KOPT-K1 (cell line): ENCODE data around the gene C20orf204.

Source experiments
- H3K27ac ChIP-seq: fragments of 200-600 bp; sonication (generic); 2 replicates; pipeline ENCODE4 v1.5.1; 2016; ENCODE audit warnings: antibody characterized with exemption, mild to moderate bottlenecking, low read depth, low read length; ENCODE audit not compliant: poor library complexity, severe bottlenecking
- H3K36me3 ChIP-seq: fragments of 200-600 bp; sonication (generic); 2 replicates; pipeline ENCODE4 v1.5.1; 2017; ENCODE audit warnings: antibody characterized with exemption, mild to moderate bottlenecking, low read length, moderate library complexity; ENCODE audit not compliant: insufficient read depth
- H3K9me3 ChIP-seq: fragments of 200-600 bp; sonication (generic); 2 replicates; pipeline ENCODE4 v1.5.1; 2017; ENCODE audit warnings: antibody characterized with exemption, low read length, mild to moderate bottlenecking; ENCODE audit not compliant: insufficient read depth, poor library complexity, severe bottlenecking

Gene C20orf204

DNA sequence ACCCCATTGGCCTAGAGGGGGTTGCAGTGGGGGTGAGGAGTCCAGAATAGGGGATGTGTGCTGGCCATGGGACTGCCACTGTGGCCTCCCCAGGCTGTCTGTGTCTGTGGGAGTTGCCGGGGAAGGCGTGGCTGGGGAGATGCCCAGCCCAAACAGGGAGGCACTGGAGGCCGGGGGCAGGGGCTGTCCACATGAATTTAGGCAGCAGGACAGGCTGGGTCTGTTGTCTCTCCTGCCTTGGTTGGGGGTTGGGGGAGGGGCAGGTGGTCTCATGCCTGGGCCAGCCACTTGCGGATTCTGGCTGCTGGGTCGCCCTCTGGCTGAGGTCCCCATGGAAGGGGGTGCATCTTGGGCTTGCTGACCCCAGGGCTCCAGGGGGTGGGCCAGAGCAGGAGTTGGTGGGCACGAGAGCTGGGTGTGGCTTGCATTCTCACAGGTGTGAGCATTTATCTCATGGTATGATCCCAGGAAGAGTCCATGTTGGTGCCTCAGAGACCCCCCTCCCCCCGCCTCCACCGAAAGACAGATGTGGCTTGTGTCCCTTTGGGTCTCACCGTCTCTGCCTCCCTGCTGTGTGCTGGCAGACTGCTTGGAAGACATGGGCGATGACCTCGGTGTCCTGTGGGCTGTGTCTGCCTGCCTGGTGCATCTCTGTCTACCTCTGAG lies 9.5 kb downstream of the C20orf204 start:
- H3K36me3 ChIP-seq, result no peaks in the 10 kb centered on the region
- no peak overlapping the region for H3K27ac ChIP-seq
- no peaks in the 10 kb centered on the region for H3K9me3 ChIP-seq

DNA sequence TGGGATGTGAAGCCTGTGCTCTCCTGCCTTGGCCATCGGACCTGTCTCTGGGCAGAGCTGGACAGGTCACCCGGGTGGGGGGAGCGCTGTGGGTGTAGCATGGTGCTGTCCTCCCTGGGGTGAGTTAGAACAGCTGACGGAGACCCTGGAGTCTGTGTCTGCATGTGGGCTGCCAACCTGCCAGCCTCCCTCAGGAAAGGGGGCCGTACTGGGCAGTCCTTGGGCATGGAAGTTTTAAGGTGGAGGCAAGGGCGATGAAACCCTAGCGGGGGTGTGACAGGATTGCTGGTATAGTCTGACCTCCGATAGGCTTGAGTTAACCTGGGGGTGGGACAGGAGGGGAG lies 11.0 kb downstream of the C20orf204 start:
- no peak overlapping the region for H3K27ac ChIP-seq
- no peaks in the 10 kb centered on the region for H3K36me3 ChIP-seq
- H3K9me3 ChIP-seq, result no peaks in the 10 kb centered on the region

- H3K9me3 ChIP-seq, result no peaks in the 10 kb centered on the region
- no peak overlapping the region for H3K27ac ChIP-seq
- no peaks in the 10 kb centered on the region for H3K36me3 ChIP-seq
These were observed 12.0 kb downstream of the C20orf204 start for GRCh38 chr20:64047968-64048401.

- Histone ChIP-seq H3K36me3 (no peaks in the 10 kb centered on the region), H3K27ac (no peak overlapping the region)
These were observed 12.5 kb downstream of the C20orf204 start for GRCh38 chr20:64048402-64049044.

DNA sequence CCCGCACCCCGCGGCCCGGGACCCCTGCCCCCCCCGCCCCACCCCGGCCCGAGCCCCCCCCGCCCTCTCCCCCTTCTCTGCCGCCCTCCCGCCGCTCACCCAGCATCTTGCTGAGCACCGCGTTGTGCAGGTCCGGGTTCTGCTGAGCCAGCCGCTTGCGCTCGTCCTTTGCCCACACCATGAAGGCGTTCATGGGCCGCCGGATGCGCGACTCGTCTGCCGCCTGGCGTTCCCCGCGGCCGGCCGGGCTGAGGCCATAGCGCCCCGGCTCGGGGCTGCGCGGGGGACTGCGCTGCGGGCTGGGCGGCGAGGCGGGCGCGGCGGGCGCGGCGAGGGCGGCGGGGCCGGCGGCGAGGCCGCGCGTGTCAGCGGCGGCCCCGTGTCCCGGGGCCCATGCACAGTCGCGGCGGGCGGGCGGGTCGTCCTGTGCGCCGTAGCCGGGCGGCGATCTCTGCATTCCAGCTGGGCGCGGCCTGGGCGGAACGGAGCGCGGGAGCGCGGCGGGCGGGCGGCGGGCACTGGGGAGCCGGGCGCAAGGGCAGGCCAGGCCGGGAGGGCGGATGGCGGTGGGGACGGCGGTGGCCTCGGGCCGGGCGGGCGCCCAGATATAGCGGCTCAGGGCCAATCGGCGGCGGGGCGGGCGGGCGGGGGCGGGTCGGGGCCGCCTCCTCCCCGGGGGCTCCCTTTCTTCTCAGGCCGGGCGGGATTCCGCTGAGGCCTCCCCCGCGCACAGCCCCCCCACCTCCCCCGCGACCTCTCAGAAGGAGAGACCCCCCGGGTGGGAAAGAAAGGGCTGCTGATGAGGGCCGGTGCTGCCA lies 13.3 kb downstream of the C20orf204 start, which contains the start of gene SOX18:
Gene SOX18, minus strand, starts transcription at position 580 of the 818 bp plus-strand sequence. Its CDS starts 123 bp downstream, at position 457.
- Histone ChIP-seq H3K9me3 (no peaks in the 10 kb centered on the region), H3K36me3 (no peaks in the 10 kb centered on the region), H3K27ac (no peak within 1 kb of the TSS)

More at GRCh38 chr20:64048402-64049044, 12.5 kb downstream of the C20orf204 start:
- H3K9me3 ChIP-seq, result no peaks in the 10 kb centered on the region

GRCh38 chr20:64049878-64050260 lies 13.9 kb downstream of the C20orf204 start:
- no peaks in the 10 kb centered on the region for H3K36me3 ChIP-seq
- H3K27ac ChIP-seq, result no peak overlapping the region
- H3K9me3 ChIP-seq, result no peaks in the 10 kb centered on the region

GRCh38 chr20:64050261-64051032 lies 14.5 kb downstream of the C20orf204 start:
- H3K36me3 ChIP-seq, result no peaks in the 10 kb centered on the region
- no peak overlapping the region for H3K27ac ChIP-seq
- no peaks in the 10 kb centered on the region for H3K9me3 ChIP-seq

DNA sequence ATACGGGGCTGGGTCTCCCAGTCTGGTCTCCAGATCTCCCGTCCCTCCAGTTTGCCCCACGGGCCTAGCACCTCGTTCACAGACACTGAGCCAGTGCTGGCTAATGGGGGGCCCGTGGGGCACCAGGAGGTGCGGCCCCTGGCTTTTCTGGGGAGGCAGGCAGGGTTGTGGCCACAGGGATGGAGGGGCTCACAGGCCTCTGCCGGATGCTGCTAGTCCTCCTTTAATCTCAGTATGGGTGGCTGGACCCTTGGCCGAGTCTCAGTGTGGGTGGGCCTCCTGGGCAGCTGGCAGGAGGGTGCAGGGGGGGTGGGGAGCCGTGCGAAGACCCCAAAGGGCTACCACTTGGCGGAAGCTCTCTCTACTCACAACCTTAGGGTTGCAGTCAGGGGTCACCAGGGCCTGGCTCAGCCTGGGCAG lies 15.1 kb downstream of the C20orf204 start:
- Histone ChIP-seq H3K9me3 (no peaks in the 10 kb centered on the region), H3K27ac (no peak overlapping the region), H3K36me3 (no peaks in the 10 kb centered on the region)

- no peak overlapping the region for H3K27ac ChIP-seq
- no peaks in the 10 kb centered on the region for H3K9me3 ChIP-seq
- no peaks in the 10 kb centered on the region for H3K36me3 ChIP-seq
These were observed 15.8 kb downstream of the C20orf204 start for GRCh38 chr20:64051561-64052325.

DNA sequence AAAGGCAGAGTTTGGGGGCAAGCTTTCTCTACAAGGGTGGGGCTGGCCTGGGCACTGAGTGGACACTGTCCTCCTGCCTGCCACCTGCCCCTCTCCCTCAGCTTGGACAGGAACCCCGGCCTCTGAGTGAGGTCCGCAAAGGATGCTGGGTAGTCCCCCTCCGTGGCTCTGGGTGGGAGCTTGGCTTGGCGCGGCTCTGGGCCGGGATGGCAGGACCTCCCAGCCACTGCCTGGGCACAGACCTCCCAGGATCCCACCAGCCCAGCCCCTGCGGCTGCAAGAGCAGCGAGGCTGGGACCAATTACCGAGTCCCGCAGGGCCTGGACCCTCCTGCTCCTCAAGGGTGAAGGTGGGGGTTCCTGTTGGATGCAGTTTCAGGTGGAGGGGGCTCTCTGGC lies 16.3 kb downstream of the C20orf204 start:
- Histone ChIP-seq H3K27ac (no peak overlapping the region), H3K36me3 (no peaks in the 10 kb centered on the region), H3K9me3 (no peaks in the 10 kb centered on the region)

DNA sequence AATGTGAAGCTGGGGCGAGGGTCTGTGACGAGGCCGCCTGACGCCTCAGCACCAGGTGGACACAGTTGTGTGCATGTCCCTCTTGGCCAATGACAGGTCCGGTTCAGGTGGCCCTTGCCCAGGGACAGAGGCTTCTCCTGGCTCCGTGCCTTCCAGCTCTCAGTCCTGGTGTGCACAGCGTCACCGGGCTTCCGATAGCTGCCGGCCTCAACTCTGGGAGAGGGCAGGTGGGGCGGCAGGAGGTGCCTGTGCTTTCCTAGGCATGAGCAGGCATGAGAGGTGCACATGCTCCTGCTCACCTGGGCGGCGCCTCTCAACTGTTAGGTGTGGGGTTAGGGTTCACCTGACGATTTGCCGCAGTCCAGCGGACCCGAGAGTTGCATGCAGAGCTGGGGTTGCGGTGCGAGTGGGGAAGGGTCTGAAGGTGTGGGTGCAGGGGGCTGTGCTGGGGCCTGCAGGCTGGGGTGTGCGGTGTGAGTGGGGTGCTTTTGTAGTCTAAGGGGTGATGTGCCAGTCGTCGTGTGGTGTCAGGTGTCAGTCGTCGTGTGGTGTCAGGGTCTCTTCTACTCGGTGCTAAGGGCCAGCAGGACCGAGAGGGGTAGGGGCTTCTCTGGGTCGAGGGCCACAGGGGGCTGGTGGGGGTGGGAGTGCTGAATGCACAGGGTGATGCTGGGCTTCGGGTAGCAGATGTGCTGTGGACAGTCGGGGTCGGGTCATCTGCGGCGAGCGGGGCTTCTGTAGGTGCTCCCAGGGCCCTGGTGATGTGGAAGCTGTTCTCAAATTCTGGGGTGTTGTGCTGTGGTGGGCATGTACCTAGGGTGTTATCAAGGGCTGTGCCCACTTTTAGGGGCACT lies 17.2 kb downstream of the C20orf204 start:
- Histone ChIP-seq H3K27ac (no peak overlapping the region), H3K36me3 (no peaks in the 10 kb centered on the region), H3K9me3 (no peaks in the 10 kb centered on the region)

DNA sequence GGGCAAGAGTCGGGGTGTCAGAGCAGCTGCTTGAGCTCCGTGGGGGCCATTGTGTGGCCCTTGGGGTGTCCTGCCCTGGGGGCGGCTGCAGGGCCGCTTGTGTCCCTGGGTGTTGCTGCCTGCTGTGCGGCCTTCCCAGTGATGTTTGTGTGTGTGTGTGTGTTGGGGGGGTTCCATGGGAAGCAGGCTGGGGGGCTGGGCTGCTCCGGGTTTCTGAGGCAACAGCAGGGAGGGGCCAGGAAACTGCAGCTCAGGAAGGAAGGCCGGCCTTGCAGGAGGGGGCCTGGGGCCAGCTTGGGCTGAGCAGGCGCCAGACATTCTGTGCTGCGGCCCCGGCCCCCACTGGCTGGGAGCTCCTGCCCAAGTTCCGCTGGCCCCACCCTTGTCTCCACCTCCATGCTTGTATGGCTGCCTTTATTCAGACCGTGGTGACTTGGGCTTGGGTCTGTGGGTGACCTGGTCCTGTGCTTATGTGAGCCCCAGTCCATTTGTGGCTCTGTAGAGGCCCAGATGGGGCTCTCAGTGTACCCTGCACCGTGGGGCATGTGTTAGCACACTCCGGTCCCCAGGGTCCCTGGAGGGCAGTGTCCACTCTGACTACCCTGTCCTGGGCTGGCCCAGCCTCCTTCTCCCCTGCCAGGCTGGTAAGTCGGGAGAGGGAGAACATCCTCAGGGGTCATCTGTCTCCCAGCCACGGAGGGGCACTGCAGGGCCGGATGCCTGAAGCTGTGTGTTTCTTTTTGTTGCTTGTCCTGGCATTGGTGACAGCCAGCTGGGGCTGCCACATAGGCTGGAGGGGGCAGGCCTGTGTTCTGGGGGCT lies 18.1 kb downstream of the C20orf204 start:
- Histone ChIP-seq H3K27ac (no peak overlapping the region), H3K36me3 (no peaks in the 10 kb centered on the region), H3K9me3 (no peaks in the 10 kb centered on the region)

GRCh38 chr20:64055396-64055892 lies 19.5 kb downstream of the C20orf204 start:
- H3K27ac ChIP-seq, result no peak overlapping the region
- no peaks in the 10 kb centered on the region for H3K9me3 ChIP-seq
- no peaks in the 10 kb centered on the region for H3K36me3 ChIP-seq
